ENCODE measurements around the gene HMGXB3.
"Not testable (repeated sequence)": the region's sequence is repeated elsewhere in the genome, so short reads cannot be mapped to it uniquely, and the experiment has no call there.

The HMGXB3 gene

GRCh38 chr5:150068961-150069645 lies 68.6 kb downstream of the HMGXB3 start:
- no peak for DNase-seq

- no peak for DNase-seq
Measured at GRCh38 chr5:150069672-150070627, 69.4 kb downstream of the HMGXB3 start.

GRCh38 chr5:150070821-150071220 lies 70.3 kb downstream of the HMGXB3 start:
- DNase-seq = no peak

- peak; percentile 7 to 10 for DNase-seq
Measured at GRCh38 chr5:150073086-150073625, 72.6 kb downstream of the HMGXB3 start.

GRCh38 chr5:150073677-150074076 lies 73.1 kb downstream of the HMGXB3 start:
- no peak for DNase-seq

- DNase-seq = peak; percentile 3 to 4
Measured at GRCh38 chr5:150075233-150075632, 74.7 kb downstream of the HMGXB3 start.

- peak; percentile 6 to 11 for DNase-seq
Measured at GRCh38 chr5:150075806-150076205, 75.3 kb downstream of the HMGXB3 start.

- DNase-seq = no peak
Measured at GRCh38 chr5:150077060-150077459, 76.5 kb downstream of the HMGXB3 start.

- DNase-seq = peak in 1 of 2 experiments; percentile 6
Measured at GRCh38 chr5:150077996-150078801, 77.7 kb downstream of the HMGXB3 start.

GRCh38 chr5:150078802-150079689 lies 78.5 kb downstream of the HMGXB3 start:
- peak in 1 of 2 experiments; percentile 12 for DNase-seq

- peak in 1 of 2 experiments; percentile 5 for DNase-seq
Measured at GRCh38 chr5:150079909-150080461, 79.4 kb downstream of the HMGXB3 start.

GRCh38 chr5:150080696-150081435 lies 80.3 kb downstream of the HMGXB3 start:
- peak in 1 of 2 experiments; percentile 9 for DNase-seq

- DNase-seq = peak in 1 of 2 experiments; percentile 20
Measured at GRCh38 chr5:150081541-150082283, 81.2 kb downstream of the HMGXB3 start.

GRCh38 chr5:150082374-150082773 lies 81.8 kb downstream of the HMGXB3 start:
- peak in 1 of 2 experiments; percentile 16 for DNase-seq

- peak in 1 of 2 experiments; percentile 12 for DNase-seq
Measured at GRCh38 chr5:150082889-150083288, 82.3 kb downstream of the HMGXB3 start.

GRCh38 chr5:150084754-150085153 lies 84.2 kb downstream of the HMGXB3 start:
- DNase-seq = not testable (repeated sequence)

- DNase-seq = no peak
Measured at GRCh38 chr5:150085191-150085912, 84.8 kb downstream of the HMGXB3 start.

GRCh38 chr5:150085950-150086715 lies 85.6 kb downstream of the HMGXB3 start, which contains the start of gene CSF1R:
Gene CSF1R, minus strand, starts transcription at chr5:150086554. Its CDS starts 127 bp downstream, at chr5:150086427.
- peak in 1 of 2 experiments; percentile 9 for DNase-seq

Measured in activated T-cell treated with anti-CD3 and anti-CD28 coated beads, Interleukin-2, amount 50 U/mL, for 48 hours (primary cell).